HUES64 (cell line): ENCODE measurements around the gene ABCD2.
"Not testable (repeated sequence)": the region's sequence is repeated elsewhere in the genome, so short reads cannot be mapped to it uniquely, and the experiment has no call there.

Source experiments
- H3K27ac ChIP-seq: 2 replicates; pipeline ENCODE4 v1.7.0; 2013; ENCODE audit warnings: low read depth, low read length, inconsistent platforms
- H3K27me3 ChIP-seq: 2 replicates; pipeline ENCODE4 v1.6.1; 2013; ENCODE audit warnings: mild to moderate bottlenecking, low read length; ENCODE audit not compliant: insufficient read depth
- H3K36me3 ChIP-seq: 2 replicates; pipeline ENCODE4 v1.6.1; 2013; ENCODE audit warnings: mild to moderate bottlenecking, low read length; ENCODE audit not compliant: insufficient read depth
- H3K4me1 ChIP-seq: 2 replicates; pipeline ENCODE4 v1.6.1; 2013; ENCODE audit warnings: mild to moderate bottlenecking, low read length, moderate library complexity; ENCODE audit not compliant: insufficient read depth
- H3K4me3 ChIP-seq: 2 replicates; pipeline ENCODE4 v1.5.1; 2013; ENCODE audit warnings: mild to moderate bottlenecking, low read length, moderate library complexity
- H3K9ac ChIP-seq: 2 replicates; pipeline ENCODE4 v1.6.1; 2013; ENCODE audit warnings: mild to moderate bottlenecking, low read depth, low read length
- H3K9me3 ChIP-seq: 2 replicates; pipeline ENCODE4 v1.6.1; 2013; ENCODE audit warnings: low read depth, low read length; ENCODE audit not compliant: insufficient read depth
- WGBS: fragments of 150-250, 120-280 bp; methylation state at CpG from one replicate; pipeline ENCODE4 v1.1.7; 2013; ENCODE audit warnings: missing lambda C conversion rate; 5-methylcytosine and 5-hydroxymethylcytosine counted together

ABCD2 gene

GRCh38 chr12:39612250-39612649 is 7.4 kb downstream of the ABCD2 start:
- H3K9me3 ChIP-seq: no peaks in the 10 kb centered on the region
- H3K9ac ChIP-seq: no peak overlapping the region
- no peaks in the 10 kb centered on the region for H3K27me3 ChIP-seq
- no peak overlapping the region for H3K27ac ChIP-seq
- H3K36me3 ChIP-seq: no peaks in the 10 kb centered on the region
- H3K4me3 ChIP-seq: no peak overlapping the region
- no peaks in the 10 kb centered on the region for H3K4me1 ChIP-seq
- WGBS: 100% methylated on average over 1 of the region's 2 CpGs

GRCh38 chr12:39611818-39612217 is 7.8 kb downstream of the ABCD2 start:
- no peak overlapping the region for H3K4me3 ChIP-seq
- H3K36me3 ChIP-seq: no peaks in the 10 kb centered on the region
- no peaks in the 10 kb centered on the region for H3K27me3 ChIP-seq
- no peak overlapping the region for H3K9ac ChIP-seq
- H3K27ac ChIP-seq: no peak overlapping the region
- 90% methylated on average over 2 of the region's 2 CpGs for WGBS
- no peaks in the 10 kb centered on the region for H3K9me3 ChIP-seq
- H3K4me1 ChIP-seq: no peaks in the 10 kb centered on the region

GRCh38 chr12:39610436-39611025 is 9.1 kb downstream of the ABCD2 start:
- H3K4me1 ChIP-seq: peaks cover 6% of the 10 kb centered on the region; the same call in 1 of the 2 replicates
- H3K9ac ChIP-seq: no peak overlapping the region
- H3K4me3 ChIP-seq: no peak overlapping the region
- H3K27me3 ChIP-seq: no peaks in the 10 kb centered on the region
- no peaks in the 10 kb centered on the region for H3K9me3 ChIP-seq
- H3K27ac ChIP-seq: no peak overlapping the region
- whole genome bisulfite sequencing: 93% methylated on average over 1 of the region's 1 CpG
- H3K36me3 ChIP-seq: no peaks in the 10 kb centered on the region

GRCh38 chr12:39606712-39607423 is 12.7 kb downstream of the ABCD2 start:
- Histone ChIP-seq H3K4me3 (no peak overlapping the region), H3K36me3 (no peaks in the 10 kb centered on the region), H3K27ac (no peak overlapping the region), H3K4me1 (peaks cover 14% of the 10 kb centered on the region; the same call in 1 of the 2 replicates), H3K27me3 (no peaks in the 10 kb centered on the region), H3K9me3 (no peaks in the 10 kb centered on the region), H3K9ac (no peak overlapping the region)
- WGBS: 92% methylated on average over 4 of the region's 4 CpGs

- no peak overlapping the region for H3K4me3 ChIP-seq
- 81% methylated on average over 3 of the region's 3 CpGs for WGBS
- peak overlapping the region; percentile 43; the same call in 1 of the 2 replicates for H3K27ac ChIP-seq
- no peaks in the 10 kb centered on the region for H3K36me3 ChIP-seq
- peaks cover 14% of the 10 kb centered on the region; the same call in 1 of the 2 replicates for H3K4me1 ChIP-seq
- H3K9ac ChIP-seq: no peak overlapping the region
- H3K27me3 ChIP-seq: no peaks in the 10 kb centered on the region
- no peaks in the 10 kb centered on the region for H3K9me3 ChIP-seq
These were observed 13.6 kb downstream of the ABCD2 start for GRCh38 chr12:39605996-39606395.

GRCh38 chr12:39605501-39605900 is 14.1 kb downstream of the ABCD2 start:
- H3K4me3 ChIP-seq: no peak overlapping the region
- 100% methylated on average over 1 of the region's 1 CpG for WGBS
- no peaks in the 10 kb centered on the region for H3K27me3 ChIP-seq
- H3K27ac ChIP-seq: peak overlapping the region; percentile 43; the same call in 1 of the 2 replicates
- peaks cover 14% of the 10 kb centered on the region; the same call in 1 of the 2 replicates for H3K4me1 ChIP-seq
- no peaks in the 10 kb centered on the region for H3K36me3 ChIP-seq
- no peaks in the 10 kb centered on the region for H3K9me3 ChIP-seq
- no peak overlapping the region for H3K9ac ChIP-seq

- no peak overlapping the region for H3K4me3 ChIP-seq
- peaks cover 14% of the 10 kb centered on the region; the same call in 1 of the 2 replicates for H3K4me1 ChIP-seq
- H3K36me3 ChIP-seq: no peaks in the 10 kb centered on the region
- H3K9me3 ChIP-seq: no peaks in the 10 kb centered on the region
- no peak overlapping the region for H3K27ac ChIP-seq
- no peak overlapping the region for H3K9ac ChIP-seq
- H3K27me3 ChIP-seq: no peaks in the 10 kb centered on the region
These were observed 16.5 kb downstream of the ABCD2 start for GRCh38 chr12:39603065-39603464.

- whole genome bisulfite sequencing: 92% methylated on average over 3 of the region's 3 CpGs
- H3K27me3 ChIP-seq, H3K9me3 ChIP-seq, H3K36me3 ChIP-seq, H3K4me3 ChIP-seq, H3K9ac ChIP-seq, H3K27ac ChIP-seq: not testable (repeated sequence)
- peaks cover 14% of the 10 kb centered on the region; the same call in 1 of the 2 replicates for H3K4me1 ChIP-seq
These were observed 17.7 kb downstream of the ABCD2 start for GRCh38 chr12:39601951-39602350.

- H3K4me1 ChIP-seq: no peaks in the 10 kb centered on the region
- no peaks in the 10 kb centered on the region for H3K36me3 ChIP-seq
- no peak overlapping the region for H3K27ac ChIP-seq
- H3K27me3 ChIP-seq: no peaks in the 10 kb centered on the region
- 81% methylated on average over 1 of the region's 2 CpGs for WGBS
- H3K9me3 ChIP-seq: no peaks in the 10 kb centered on the region
- H3K4me3 ChIP-seq: no peak overlapping the region
- no peak overlapping the region for H3K9ac ChIP-seq
These were observed 23.7 kb downstream of the ABCD2 start for GRCh38 chr12:39595928-39596327.

GRCh38 chr12:39592295-39592694 is 27.3 kb downstream of the ABCD2 start:
- Histone ChIP-seq H3K4me1 (no peaks in the 10 kb centered on the region), H3K36me3 (no peaks in the 10 kb centered on the region), H3K27me3 (no peaks in the 10 kb centered on the region), H3K4me3 (no peak overlapping the region), H3K27ac (no peak overlapping the region), H3K9ac (no peak overlapping the region), H3K9me3 (no peaks in the 10 kb centered on the region)

GRCh38 chr12:39588348-39588747 is 31.3 kb downstream of the ABCD2 start:
- 90% methylated on average over 8 of the region's 9 CpGs for WGBS
- Histone ChIP-seq H3K4me1 (no peaks in the 10 kb centered on the region), H3K9me3 (no peaks in the 10 kb centered on the region), H3K36me3 (no peaks in the 10 kb centered on the region), H3K4me3 (no peak overlapping the region), H3K27me3 (no peaks in the 10 kb centered on the region), H3K9ac (no peak overlapping the region), H3K27ac (no peak overlapping the region)
